ENCODE results near the gene S100A12. TPM values are rescaled to one million over a fixed set of nuclear protein-coding genes. Genes with fewer than 3 reads are reported as not detected.

S100A12 gene
- total and polyA plus RNA-seq, 10 donors, result 126 to 1,354 (median 265) TPM

GRCh38 chr1:153404768-153405167 lies 29.3 kb upstream of the S100A12 start:
- H3K27me3 ChIP-seq (replicated peaks in 1 of 7), result peaks cover 0 to 25% (median 10%) of the 10 kb centered on the region in 7 donors
- intact Hi-C loops (cut with DNase I; ENCODE audit: low total_unique reads), result no loop called here
- no peaks in the 10 kb centered on the region for H3K36me3 ChIP-seq
- TF ChIP-seq POLR2AphosphoS5 (IDR thresholded peaks at IDR 0.05) (peak; percentile 22 to 68 (median 22)), POLR2A (IDR thresholded peaks at IDR 0.05) (no peak), CTCF (IDR thresholded peaks at IDR 0.05 in 8 of 11, conservative IDR thresholded peaks at IDR 0.05 in 3 of 11) (peak; percentile 23 to 82 (median 59))
- H3K4me3 ChIP-seq, result no peak overlapping the region
- no peaks in the 10 kb centered on the region for H3K9me3 ChIP-seq
- WGBS, 5 donors, result 31 to 46% (median 32%) methylated on average over 13 to 15 of the region's 15 CpGs
- H3K4me1 ChIP-seq, result peaks cover 0 to 27% (median 0%) of the 10 kb centered on the region in 6 donors
- H3K27ac ChIP-seq, result peak overlapping the region in 3 of 8 donors; percentile 71 to 85 (median 76)
- peak; percentile 92 for DNase-seq

GRCh38 chr1:153404086-153404635 lies 28.7 kb upstream of the S100A12 start:
- peaks cover 0 to 25% (median 10%) of the 10 kb centered on the region in 7 donors for H3K27me3 ChIP-seq (replicated peaks in 1 of 7)
- H3K9me3 ChIP-seq, result no peaks in the 10 kb centered on the region
- H3K4me3 ChIP-seq, result no peak overlapping the region
- 76 to 88% (median 81%) methylated on average over 7 of the region's 7 CpGs for WGBS, 5 donors
- peaks cover 0 to 27% (median 0%) of the 10 kb centered on the region in 6 donors for H3K4me1 ChIP-seq
- TF ChIP-seq POLR2A (IDR thresholded peaks at IDR 0.05), result no peak
- no peak for TF ChIP-seq CTCF (IDR thresholded peaks at IDR 0.05 in 8 of 11, conservative IDR thresholded peaks at IDR 0.05 in 3 of 11)
- no peak for TF ChIP-seq POLR2AphosphoS5 (IDR thresholded peaks at IDR 0.05)
- intact Hi-C loops (cut with DNase I; ENCODE audit: low total_unique reads), result no loop called here
- H3K27ac ChIP-seq, result peak overlapping the region in 6 of 8 donors; percentile 36 to 85 (median 57)
- DNase-seq, result no peak
- H3K36me3 ChIP-seq, result no peaks in the 10 kb centered on the region

GRCh38 chr1:153403421-153404085 lies 28.1 kb upstream of the S100A12 start:
- intact Hi-C loops (cut with DNase I; ENCODE audit: low total_unique reads), result no loop called here
- Histone ChIP-seq H3K36me3 (no peaks in the 10 kb centered on the region), H3K4me1 (peaks cover 0 to 27% (median 0%) of the 10 kb centered on the region in 6 donors), H3K4me3 (peak overlapping the region in 1 of 8 donors; percentile 21), H3K9me3 (no peaks in the 10 kb centered on the region), H3K27me3 (replicated peaks in 1 of 7) (peaks cover 0 to 29% (median 10%) of the 10 kb centered on the region in 7 donors), H3K27ac (peak overlapping the region in 6 of 8 donors; percentile 36 to 85 (median 57))
- DNase-seq, result no peak
- TF ChIP-seq POLR2AphosphoS5 (IDR thresholded peaks at IDR 0.05) (no peak), CTCF (IDR thresholded peaks at IDR 0.05 in 8 of 11, conservative IDR thresholded peaks at IDR 0.05 in 3 of 11) (no peak), POLR2A (IDR thresholded peaks at IDR 0.05) (no peak)
- WGBS, 5 donors, result 61 to 84% (median 73%) methylated on average over 11 of the region's 11 CpGs

GRCh38 chr1:153402226-153402625 lies 26.8 kb upstream of the S100A12 start:
- DNase-seq, result no peak
- WGBS, 5 donors, result 55 to 77% (median 58%) methylated on average over 2 of the region's 2 CpGs
- H3K36me3 ChIP-seq, result no peaks in the 10 kb centered on the region
- H3K4me3 ChIP-seq, result no peak overlapping the region
- TF ChIP-seq POLR2A (IDR thresholded peaks at IDR 0.05) (no peak), POLR2AphosphoS5 (IDR thresholded peaks at IDR 0.05) (no peak), CTCF (IDR thresholded peaks at IDR 0.05 in 8 of 11, conservative IDR thresholded peaks at IDR 0.05 in 3 of 11) (no peak)
- peaks cover 0 to 33% (median 0%) of the 10 kb centered on the region in 6 donors for H3K4me1 ChIP-seq
- H3K27me3 ChIP-seq (replicated peaks in 1 of 7), result peaks cover 0 to 33% (median 7%) of the 10 kb centered on the region in 7 donors
- H3K27ac ChIP-seq, result peak overlapping the region in 5 of 8 donors; percentile 24 to 85 (median 36)
- intact Hi-C loops (cut with DNase I; ENCODE audit: low total_unique reads), result no loop called here
- H3K9me3 ChIP-seq, result no peaks in the 10 kb centered on the region
